Subcutaneous abdominal adipose tissue (tissue), 5 donors: Measurements from ENCODE around the gene ADISSP.

Experiments
- H3K27ac ChIP-seq: one replicate; pipeline ENCODE4 v1.7.0; 2013; ENCODE audit warnings: low read depth, mild to moderate bottlenecking, inconsistent platforms, low read length, moderate library complexity
- H3K27me3 ChIP-seq, 5 donors: one replicate each; pipeline ENCODE4 v1.7.0; 2013; ENCODE audit warnings: low read length in 5 of 5, inconsistent platforms in 1 of 5; ENCODE audit not compliant: control insufficient read depth in 5 of 5, insufficient read depth in 4 of 5
- H3K36me3 ChIP-seq, 5 donors: one replicate each; pipeline ENCODE4 v1.7.0; 2013; ENCODE audit warnings: low read length in 5 of 5; ENCODE audit not compliant: control insufficient read depth in 5 of 5, insufficient read depth in 5 of 5
- H3K4me1 ChIP-seq, 5 donors: one replicate each; pipeline ENCODE4 v1.7.0; 2013; ENCODE audit warnings: low read length in 5 of 5, mild to moderate bottlenecking in 3 of 5, moderate library complexity in 1 of 5; ENCODE audit not compliant: control insufficient read depth in 5 of 5, insufficient read depth in 5 of 5
- H3K4me3 ChIP-seq, 5 donors: one replicate each; pipeline ENCODE4 v1.7.0; 2013; ENCODE audit warnings: low read length in 5 of 5, low read depth in 1 of 5
- H3K9ac ChIP-seq, 5 donors: one replicate each; pipeline ENCODE4 v1.7.0; 2013; ENCODE audit warnings: low read length in 5 of 5, mild to moderate bottlenecking in 4 of 5, moderate library complexity in 3 of 5
- H3K9me3 ChIP-seq, 5 donors: one replicate each; pipeline ENCODE4 v1.7.0; 2013; ENCODE audit warnings: low read length in 5 of 5; ENCODE audit not compliant: control insufficient read depth in 5 of 5
- donor health status: healthy.
- donor health status: healthy.
- donor health status: healthy.
- donor health status: healthy.
- donor health status: healthy.

ADISSP gene

DNA sequence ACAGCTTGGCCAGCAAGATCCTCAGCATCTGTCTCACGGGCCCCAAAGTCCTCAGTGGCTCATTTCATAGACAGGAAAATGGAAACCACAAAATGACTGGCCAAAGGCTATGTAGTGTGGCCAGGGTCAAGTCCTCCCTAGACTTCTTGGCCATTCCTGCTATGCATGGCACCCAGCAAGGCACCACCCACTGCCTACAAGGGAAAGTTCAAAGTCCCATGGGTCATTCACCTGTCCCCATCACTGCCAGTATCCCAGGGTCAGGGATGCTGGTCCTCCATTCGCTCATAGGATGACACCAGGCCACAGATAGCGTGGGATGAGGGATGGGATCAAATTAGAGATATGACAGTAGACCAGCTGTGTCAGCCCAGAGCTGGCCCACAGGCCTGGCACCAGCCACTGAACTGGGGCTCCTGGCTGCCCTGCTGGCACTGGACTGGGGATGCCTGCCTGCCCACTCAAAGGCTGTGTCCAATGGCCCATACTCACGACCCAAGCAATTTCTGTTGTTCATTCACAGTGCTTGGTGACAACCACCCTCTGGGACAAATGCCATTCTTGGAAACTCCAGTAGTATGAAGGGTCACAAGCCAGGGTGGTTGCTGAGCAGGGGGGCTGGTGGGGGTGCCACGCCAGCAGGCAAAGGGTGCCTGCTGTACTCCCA is 11.6 kb downstream of the ADISSP start:
- peaks cover 0 to 48% (median 28%) of the 10 kb centered on the region in 5 donors for H3K36me3 ChIP-seq
- H3K27me3 ChIP-seq = no peaks in the 10 kb centered on the region
- peaks cover 3 to 84% (median 67%) of the 10 kb centered on the region in 5 donors for H3K4me1 ChIP-seq
- H3K27ac ChIP-seq = peak overlapping the region; percentile 29
- H3K4me3 ChIP-seq = no peak overlapping the region
- no peaks in the 10 kb centered on the region for H3K9me3 ChIP-seq
- H3K9ac ChIP-seq = peak overlapping the region in 1 of 5 donors; percentile 41

DNA sequence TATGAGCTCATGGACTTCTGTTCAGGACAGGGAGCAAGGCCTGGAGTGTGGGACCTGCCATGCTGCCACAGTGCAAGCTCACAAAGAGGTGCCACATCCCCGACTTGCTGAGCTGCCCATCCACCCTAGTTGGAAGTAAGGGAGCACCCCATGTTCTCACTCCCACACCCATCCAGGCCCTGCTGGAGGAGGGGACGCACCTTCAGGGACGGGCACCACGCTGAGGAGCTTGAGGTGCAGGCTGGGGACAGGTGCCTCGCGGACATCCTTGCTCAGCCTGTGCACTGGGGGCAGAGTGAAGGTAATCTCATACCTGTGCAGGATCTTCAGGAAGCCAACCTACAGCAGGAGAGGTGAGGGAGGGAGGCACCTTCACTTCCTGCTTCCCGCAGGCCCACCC is 12.3 kb downstream of the ADISSP start:
- no peaks in the 10 kb centered on the region for H3K27me3 ChIP-seq
- no peak overlapping the region for H3K4me3 ChIP-seq
- H3K9ac ChIP-seq = peak overlapping the region in 1 of 5 donors; percentile 2
- peaks cover 3 to 81% (median 63%) of the 10 kb centered on the region in 5 donors for H3K4me1 ChIP-seq
- H3K27ac ChIP-seq = no peak overlapping the region
- H3K36me3 ChIP-seq = peaks cover 0 to 55% (median 32%) of the 10 kb centered on the region in 5 donors
- no peaks in the 10 kb centered on the region for H3K9me3 ChIP-seq

DNA sequence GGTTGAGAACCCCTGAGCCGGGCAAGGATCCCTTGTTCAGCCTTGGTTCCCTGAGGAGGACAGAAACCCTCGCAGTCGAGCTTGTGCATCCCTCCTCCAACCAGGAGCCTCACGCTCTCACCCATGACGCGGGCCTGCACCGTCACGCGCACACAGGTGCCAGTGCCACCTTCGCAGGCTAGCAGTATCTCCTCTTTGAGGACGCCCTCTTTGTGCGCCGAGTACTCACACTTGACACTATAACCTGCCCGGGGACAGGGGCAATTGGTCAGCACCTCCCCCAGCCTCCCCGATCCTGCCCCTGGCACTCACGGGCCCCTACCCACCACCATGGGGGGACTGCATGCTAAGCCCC is 13.3 kb downstream of the ADISSP start:
- no peaks in the 10 kb centered on the region for H3K9me3 ChIP-seq
- peaks cover 0 to 71% (median 53%) of the 10 kb centered on the region in 5 donors for H3K4me1 ChIP-seq
- no peaks in the 10 kb centered on the region for H3K27me3 ChIP-seq
- no peak overlapping the region for H3K4me3 ChIP-seq
- H3K36me3 ChIP-seq = peaks cover 0 to 60% (median 42%) of the 10 kb centered on the region in 5 donors
- no peak overlapping the region for H3K27ac ChIP-seq
- H3K9ac ChIP-seq = no peak overlapping the region

DNA sequence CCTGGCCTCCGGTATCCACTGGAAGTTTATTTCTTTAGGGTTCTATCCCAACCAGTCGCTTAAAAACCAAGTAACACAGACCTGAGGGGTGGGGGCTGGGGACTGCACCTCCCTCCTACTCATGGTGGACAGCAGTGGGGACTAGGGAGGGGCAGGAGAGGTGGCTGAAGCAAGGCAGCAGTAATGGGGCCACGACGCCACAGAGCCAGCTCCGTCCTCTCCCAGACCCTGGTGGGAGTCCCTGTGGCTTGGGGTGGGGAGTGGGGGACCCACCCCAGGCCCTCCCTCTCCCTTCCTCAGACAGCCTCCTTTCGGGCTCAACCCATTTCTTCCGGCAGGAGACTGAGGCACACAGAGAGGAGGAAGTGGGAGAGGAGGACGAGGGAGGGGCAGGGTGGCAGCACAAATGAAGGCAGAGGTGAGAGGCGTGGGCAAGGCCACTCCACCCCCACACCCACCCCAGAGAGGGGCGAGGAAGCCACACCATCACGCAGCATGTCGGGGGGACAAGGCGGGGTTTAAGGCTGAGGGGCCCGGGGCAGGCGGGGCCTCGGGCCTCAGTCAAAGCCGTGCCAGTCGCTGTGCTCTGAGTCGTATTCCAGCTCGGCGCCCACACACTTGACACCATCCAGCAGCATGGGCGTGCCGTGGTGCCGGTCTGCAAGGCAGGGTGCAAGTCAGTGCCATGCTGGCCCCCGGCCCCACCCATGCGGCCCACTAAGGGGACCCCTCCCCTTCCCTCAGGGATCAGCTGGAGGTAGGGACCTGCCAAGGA is 13.9 kb downstream of the ADISSP start:
- no peak overlapping the region for H3K27ac ChIP-seq

DNA sequence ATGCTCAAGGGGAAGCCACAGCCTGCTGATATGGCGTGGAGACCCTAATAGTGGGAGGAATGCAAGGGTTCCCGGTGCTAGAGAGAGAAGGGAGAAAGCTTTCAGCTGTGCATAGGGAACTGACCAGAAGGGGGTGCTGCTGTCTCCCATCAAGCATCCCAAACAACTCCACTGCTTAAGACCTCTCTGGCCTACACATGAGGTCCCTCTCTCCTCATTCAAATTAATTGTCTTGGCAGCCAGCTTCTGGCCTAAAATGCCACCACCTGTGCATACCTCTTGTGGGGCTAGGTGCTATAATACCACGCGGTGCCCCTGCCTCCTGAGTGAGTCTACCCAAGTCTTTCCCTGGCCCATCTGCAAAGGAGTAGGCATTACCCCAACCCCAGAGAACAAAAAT is 14.5 kb downstream of the ADISSP start:
- Histone ChIP-seq H3K4me1 (peaks cover 0 to 60% (median 43%) of the 10 kb centered on the region in 5 donors), H3K4me3 (no peak overlapping the region), H3K9me3 (no peaks in the 10 kb centered on the region), H3K9ac (peak overlapping the region in 1 of 5 donors; percentile 50), H3K27ac (no peak overlapping the region), H3K27me3 (no peaks in the 10 kb centered on the region), H3K36me3 (peaks cover 0 to 62% (median 49%) of the 10 kb centered on the region in 5 donors)

More for the DNA sequence above, 13.9 kb downstream of the ADISSP start:
- H3K9ac ChIP-seq = peak overlapping the region in 1 of 5 donors; percentile 50
- H3K9me3 ChIP-seq = no peaks in the 10 kb centered on the region
- no peak overlapping the region for H3K4me3 ChIP-seq
- peaks cover 0 to 66% (median 48%) of the 10 kb centered on the region in 5 donors for H3K4me1 ChIP-seq
- peaks cover 0 to 61% (median 47%) of the 10 kb centered on the region in 5 donors for H3K36me3 ChIP-seq
- no peaks in the 10 kb centered on the region for H3K27me3 ChIP-seq

DNA sequence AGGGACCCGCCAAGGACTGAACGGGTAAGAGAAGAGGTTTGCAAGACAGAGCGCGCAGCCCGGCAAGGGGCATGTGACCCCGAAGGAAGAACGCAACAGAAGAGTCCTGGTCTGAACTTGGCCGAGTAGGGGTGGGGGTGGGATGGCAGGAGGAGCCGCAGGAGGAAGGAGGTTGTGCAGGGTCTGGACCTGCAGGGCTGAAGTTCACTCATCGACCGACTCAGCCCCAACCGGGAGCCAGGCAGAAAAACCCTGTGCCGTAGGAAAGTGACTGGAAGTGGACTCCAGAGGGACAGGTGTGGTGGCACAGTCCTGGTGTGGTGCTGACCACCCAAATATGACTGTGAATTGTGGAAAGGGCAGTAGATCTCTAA is 15.2 kb downstream of the ADISSP start:
- H3K4me3 ChIP-seq = peak overlapping the region in 2 of 5 donors; percentile 22 to 38
- H3K27me3 ChIP-seq = no peaks in the 10 kb centered on the region
- peaks cover 0 to 53% (median 36%) of the 10 kb centered on the region in 5 donors for H3K4me1 ChIP-seq
- no peaks in the 10 kb centered on the region for H3K9me3 ChIP-seq
- H3K36me3 ChIP-seq = peaks cover 0 to 67% (median 53%) of the 10 kb centered on the region in 5 donors
- H3K27ac ChIP-seq = no peak overlapping the region
- no peak overlapping the region for H3K9ac ChIP-seq

DNA sequence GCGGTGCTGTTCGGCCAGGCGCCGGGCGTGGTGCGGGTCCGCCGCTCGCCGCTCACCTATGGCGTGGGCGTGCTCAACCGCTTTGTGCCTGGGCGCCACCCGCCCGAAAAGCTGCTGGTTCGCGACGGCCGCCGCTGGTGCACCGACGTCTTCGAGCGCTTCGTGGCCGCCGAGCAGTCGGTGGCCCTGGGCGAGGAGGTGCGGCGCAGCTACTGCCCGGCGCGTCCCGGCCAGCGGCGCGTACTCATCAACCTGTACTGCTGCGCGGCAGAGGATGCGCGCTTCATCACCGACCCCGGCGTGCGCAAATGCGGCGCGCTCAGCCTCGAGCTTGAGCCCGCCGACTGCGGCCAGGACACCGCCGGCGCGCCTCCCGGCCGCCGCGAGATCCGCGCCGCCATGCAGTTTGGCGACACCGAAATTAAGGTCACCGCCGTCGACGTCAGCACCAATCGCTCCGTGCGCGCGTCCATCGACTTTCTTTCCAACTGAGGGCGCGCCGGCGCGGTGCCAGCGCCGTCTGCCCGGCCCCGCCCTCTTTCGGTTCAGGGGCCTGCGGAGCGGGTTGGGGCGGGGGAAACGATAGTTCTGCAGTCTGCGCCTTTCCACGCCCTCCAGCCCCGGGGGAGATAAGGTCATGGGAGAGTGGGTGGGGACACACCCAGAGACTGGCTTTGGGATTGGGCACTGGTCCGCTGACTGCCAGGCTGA is 15.7 kb downstream of the ADISSP start:
- Histone ChIP-seq H3K9ac (no peak overlapping the region), H3K4me3 (peak overlapping the region in 2 of 5 donors; percentile 22 to 38), H3K27me3 (peaks cover 0 to 2% (median 0%) of the 10 kb centered on the region in 5 donors), H3K36me3 (peaks cover 0 to 72% (median 59%) of the 10 kb centered on the region in 5 donors), H3K27ac (no peak overlapping the region), H3K9me3 (no peaks in the 10 kb centered on the region), H3K4me1 (peaks cover 3 to 52% (median 35%) of the 10 kb centered on the region in 5 donors)

DNA sequence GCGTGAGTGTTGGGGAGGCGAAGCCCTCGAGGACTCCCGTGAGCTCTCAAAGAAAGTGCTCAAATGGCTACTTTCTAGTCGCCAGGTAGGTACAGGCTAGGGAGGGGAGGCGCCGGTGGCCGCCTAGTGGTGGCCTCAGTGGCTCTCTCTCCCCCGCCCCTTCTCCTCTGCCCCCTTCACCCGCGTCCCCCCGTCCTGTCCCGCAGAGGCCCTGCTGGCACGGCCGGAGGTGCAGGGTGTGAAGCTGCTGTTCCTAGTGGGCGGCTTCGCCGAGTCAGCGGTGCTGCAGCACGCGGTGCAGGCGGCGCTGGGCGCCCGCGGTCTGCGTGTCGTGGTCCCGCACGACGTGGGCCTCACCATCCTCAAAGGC is 16.3 kb downstream of the ADISSP start:
- H3K27ac ChIP-seq = no peak overlapping the region
- no peaks in the 10 kb centered on the region for H3K9me3 ChIP-seq
- peaks cover 0 to 76% (median 63%) of the 10 kb centered on the region in 5 donors for H3K36me3 ChIP-seq
- peaks cover 3 to 46% (median 33%) of the 10 kb centered on the region in 5 donors for H3K4me1 ChIP-seq
- H3K27me3 ChIP-seq = peaks cover 0 to 3% (median 0%) of the 10 kb centered on the region in 5 donors
- H3K4me3 ChIP-seq = no peak overlapping the region
- H3K9ac ChIP-seq = no peak overlapping the region

DNA sequence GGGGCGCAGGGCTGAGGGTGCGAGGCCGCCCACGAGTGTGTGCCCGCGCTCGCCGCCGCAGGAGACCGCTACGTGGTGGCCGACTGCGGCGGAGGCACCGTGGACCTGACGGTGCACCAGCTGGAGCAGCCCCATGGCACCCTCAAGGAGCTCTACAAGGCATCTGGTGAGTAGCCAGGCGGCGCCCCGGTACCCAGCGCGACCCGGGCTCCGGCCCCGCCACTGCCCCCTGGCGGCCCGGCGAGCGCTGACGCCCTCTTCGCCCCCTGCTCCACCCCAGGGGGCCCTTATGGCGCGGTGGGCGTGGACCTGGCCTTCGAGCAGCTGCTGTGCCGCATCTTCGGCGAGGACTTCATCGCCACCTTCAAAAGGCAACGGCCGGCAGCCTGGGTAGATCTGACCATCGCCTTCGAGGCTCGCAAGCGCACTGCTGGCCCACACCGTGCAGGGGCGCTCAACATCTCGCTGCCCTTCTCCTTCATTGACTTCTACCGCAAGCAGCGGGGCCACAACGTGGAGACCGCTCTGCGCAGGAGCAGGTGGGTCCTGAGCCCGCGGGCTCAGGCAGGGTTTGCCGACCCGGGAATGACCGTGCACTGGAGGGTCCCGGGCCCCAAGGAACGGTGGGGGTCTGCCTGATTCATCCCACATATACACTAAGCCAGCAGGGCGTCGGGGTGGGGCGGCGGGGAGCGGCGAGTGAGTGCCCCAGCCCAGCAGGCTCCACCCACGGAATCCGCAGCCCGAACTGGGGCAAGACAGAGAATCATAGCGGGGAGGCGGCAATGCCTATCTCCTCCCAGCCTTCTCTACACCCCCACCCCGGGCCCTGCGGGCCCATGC is 17.6 kb downstream of the ADISSP start:
- H3K9me3 ChIP-seq = no peaks in the 10 kb centered on the region
- H3K27me3 ChIP-seq = peaks cover 0 to 3% (median 0%) of the 10 kb centered on the region in 5 donors
- no peak overlapping the region for H3K4me3 ChIP-seq
- H3K36me3 ChIP-seq = peaks cover 0 to 74% (median 66%) of the 10 kb centered on the region in 5 donors
- no peak overlapping the region for H3K27ac ChIP-seq
- peaks cover 3 to 37% (median 25%) of the 10 kb centered on the region in 5 donors for H3K4me1 ChIP-seq
- no peak overlapping the region for H3K9ac ChIP-seq
